ENCODE data around the gene HES3. TPM values are rescaled to one million over a fixed set of nuclear protein-coding genes. Genes with fewer than 3 reads are reported as not detected.

HES3 gene
- total and polyA plus RNA-seq, 2 of the 4 experiments (the other 2 are of a cell fraction): not detected

DNA sequence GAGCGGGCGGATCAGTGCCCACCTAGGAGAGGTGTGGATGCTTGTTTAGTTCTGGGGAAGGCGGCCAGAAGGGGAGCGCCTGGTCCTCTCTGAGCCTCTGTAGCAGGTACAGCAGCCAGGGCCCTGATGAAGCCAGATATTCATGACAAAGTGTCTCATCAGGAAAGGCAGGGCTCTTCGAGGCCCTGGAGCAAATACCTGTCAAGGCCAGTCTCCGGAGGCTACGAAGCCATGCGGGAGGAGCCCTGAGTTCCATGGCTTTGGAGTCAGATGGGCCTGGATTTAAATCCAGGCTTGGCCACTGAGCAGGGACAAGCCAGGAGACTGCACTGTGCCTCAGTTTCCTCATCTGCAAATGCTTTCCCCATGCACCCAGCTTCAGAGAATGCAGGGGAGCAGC lies 42.3 kb downstream of the HES3 start:
- no peak overlapping the region for H3K9ac ChIP-seq (ENCODE audit: low read depth, low read length)
- no peak overlapping the region for H4K8ac ChIP-seq (ENCODE audit: low read depth in 2 of 2, low read length in 2 of 2)
- no peak overlapping the region for H2BK15ac ChIP-seq (ENCODE audit: low read depth, low read length)
- H2BK5ac ChIP-seq (ENCODE audit: low read depth, low read length, poor library complexity, severe bottlenecking): no peak overlapping the region
- H2BK120ac ChIP-seq (ENCODE audit: low read depth, low read length): no peak overlapping the region
- H3K56ac ChIP-seq (ENCODE audit: extremely low read depth, insufficient read depth, low read length): no peak overlapping the region
- H2AK5ac ChIP-seq (ENCODE audit: low read depth, low read length): no peak overlapping the region
- intact Hi-C loops (cut with micrococcal nuclease) (no loop called here), in situ Hi-C loops (cut with MboI; ENCODE audit: low sequenced_read_pairs) (no loop called here), dilution Hi-C loops (cut with HindIII; ENCODE audit: low sequenced_read_pairs, unreplicated experiment) (no loop called here)
- H3K79me1 ChIP-seq (ENCODE audit: low read depth in 1 of 2, low read length in 2 of 2): no peaks in the 10 kb centered on the region; a peak in 1 of 4 replicates
- no peak overlapping the region for H3K14ac ChIP-seq (replicated peaks; ENCODE audit: low read depth, low read length)
- peaks cover 4% of the 10 kb centered on the region; the same call in 1 of the 2 replicates for H3K4me1 ChIP-seq (ENCODE audit: control insufficient read depth, insufficient read depth, low read length)
- H4K91ac ChIP-seq (ENCODE audit: insufficient read depth, low read depth, low read length): no peak overlapping the region
- TF ChIP-seq NFE2L2 (IDR thresholded peaks at IDR 0.05; ENCODE audit: low read depth, low read length): no peak
- TF ChIP-seq, protein P1, sequence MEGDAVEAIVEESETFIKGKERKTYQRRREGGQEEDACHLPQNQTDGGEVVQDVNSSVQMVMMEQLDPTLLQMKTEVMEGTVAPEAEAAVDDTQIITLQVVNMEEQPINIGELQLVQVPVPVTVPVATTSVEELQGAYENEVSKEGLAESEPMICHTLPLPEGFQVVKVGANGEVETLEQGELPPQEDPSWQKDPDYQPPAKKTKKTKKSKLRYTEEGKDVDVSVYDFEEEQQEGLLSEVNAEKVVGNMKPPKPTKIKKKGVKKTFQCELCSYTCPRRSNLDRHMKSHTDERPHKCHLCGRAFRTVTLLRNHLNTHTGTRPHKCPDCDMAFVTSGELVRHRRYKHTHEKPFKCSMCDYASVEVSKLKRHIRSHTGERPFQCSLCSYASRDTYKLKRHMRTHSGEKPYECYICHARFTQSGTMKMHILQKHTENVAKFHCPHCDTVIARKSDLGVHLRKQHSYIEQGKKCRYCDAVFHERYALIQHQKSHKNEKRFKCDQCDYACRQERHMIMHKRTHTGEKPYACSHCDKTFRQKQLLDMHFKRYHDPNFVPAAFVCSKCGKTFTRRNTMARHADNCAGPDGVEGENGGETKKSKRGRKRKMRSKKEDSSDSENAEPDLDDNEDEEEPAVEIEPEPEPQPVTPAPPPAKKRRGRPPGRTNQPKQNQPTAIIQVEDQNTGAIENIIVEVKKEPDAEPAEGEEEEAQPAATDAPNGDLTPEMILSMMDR (conservative IDR thresholded peaks at IDR 0.05; ENCODE audit: low read depth, low read length): no peak
- no peak for TF ChIP-seq SMC3 (IDR thresholded peaks at IDR 0.05; ENCODE audit: low read depth, low read length)
- TF ChIP-seq RFX5 (IDR thresholded peaks at IDR 0.05; ENCODE audit: low read depth, low read length): no peak
- no peak overlapping the region for H3K27ac ChIP-seq (ENCODE audit: insufficient read depth, low read length)
- no TSS peak for BruUV-seq (replicated peaks)
- ChIA-PET POLR2A (ENCODE audit: unreplicated experiment) (no interaction called here), CTCF (no interaction called here)
- H4K5ac ChIP-seq (ENCODE audit: low read depth, low read length): no peak overlapping the region
- H3K27me3 ChIP-seq (ENCODE audit: control insufficient read depth, insufficient read depth, low read length): no peaks in the 10 kb centered on the region
- no peak overlapping the region for H2AFZ ChIP-seq (replicated peaks; ENCODE audit: low read length, poor library complexity)
- no peak for DNase-seq
- no peaks in the 10 kb centered on the region for H4K20me1 ChIP-seq (ENCODE audit: insufficient read depth, low read length)
- H2BK20ac ChIP-seq (ENCODE audit: low read depth, low read length): no peak overlapping the region
- no peak overlapping the region for H3K4me2 ChIP-seq (ENCODE audit: low read depth, low read length)
- no peak overlapping the region for H3K4ac ChIP-seq (ENCODE audit: low read depth, low read length)
- no peak overlapping the region for H3K18ac ChIP-seq (ENCODE audit: low read depth, low read length)
- no peak overlapping the region for H3K4me3 ChIP-seq (ENCODE audit: insufficient read depth, low read depth, low read length)
- H2AK9ac ChIP-seq (replicated peaks; ENCODE audit: low read depth, low read length, poor library complexity): no peak overlapping the region
- H3K9me1 ChIP-seq (ENCODE audit: insufficient read depth, low read length): no peaks in the 10 kb centered on the region
- ATAC-seq (ENCODE audit: low read depth): no peak
- no peaks in the 10 kb centered on the region for H3K9me3 ChIP-seq (ENCODE audit: control insufficient read depth, insufficient read depth, low read length)
- WGBS, 2 experiments (ENCODE audit: extremely low coverage in 2 of 2, insufficient read length in 1 of 2): 100% methylated on average over 7 of the region's 8 CpGs; no CpG with 5 or more reads in 1 of the 2 experiments
- peaks cover 3% of the 10 kb centered on the region; the same call in 1 of the 2 replicates for H3K36me3 ChIP-seq (ENCODE audit: control insufficient read depth, insufficient read depth, low read length)
- H3K23ac ChIP-seq (ENCODE audit: low read depth, low read length): no peak overlapping the region

Measured in IMR-90 (cell line).